ENCODE measurements around the gene TENM3. TPM values are rescaled to one million over a fixed set of nuclear protein-coding genes. Genes with fewer than 3 reads are reported as not detected.

The TENM3 gene
- total RNA-seq, 2 experiments from 2014 or later: not detected

DNA sequence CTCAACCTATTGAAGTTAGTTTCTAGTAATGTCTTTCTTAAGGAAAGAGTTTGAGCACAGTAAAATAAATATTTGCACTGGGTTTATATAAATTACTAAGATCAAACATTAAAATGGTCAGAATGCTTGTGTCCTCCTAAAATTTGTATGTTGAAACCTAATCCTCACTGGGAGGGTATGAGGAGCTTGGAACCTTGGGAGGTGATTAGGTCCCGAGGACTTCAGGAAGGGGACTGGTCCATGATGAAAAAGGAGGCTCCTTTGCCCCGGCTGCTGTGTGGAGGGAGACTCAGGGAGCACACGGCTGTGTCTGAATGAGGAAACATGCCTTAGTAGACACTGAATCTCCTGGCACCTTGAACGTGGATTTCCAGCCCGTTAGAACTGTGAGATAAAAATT lies 221.9 kb downstream of the TENM3 start:
- ATAC-seq: no peak
- H3K9me3 Mint-ChIP-seq (ENCODE audit: insufficient read depth): no peaks in the 10 kb centered on the region
- ChIA-PET POLR2A (no interaction called here), CTCF (no interaction called here)
- no peak for DNase-seq
- H3K4me3 Mint-ChIP-seq: no peak overlapping the region
- H3K27ac Mint-ChIP-seq: no peak overlapping the region
- H3K4me1 Mint-ChIP-seq (ENCODE audit: low read depth): no peaks in the 10 kb centered on the region
- no peaks in the 10 kb centered on the region for H3K36me3 Mint-ChIP-seq (ENCODE audit: low read depth)
- no peaks in the 10 kb centered on the region for H3K27me3 Mint-ChIP-seq (ENCODE audit: low read depth)

DNA sequence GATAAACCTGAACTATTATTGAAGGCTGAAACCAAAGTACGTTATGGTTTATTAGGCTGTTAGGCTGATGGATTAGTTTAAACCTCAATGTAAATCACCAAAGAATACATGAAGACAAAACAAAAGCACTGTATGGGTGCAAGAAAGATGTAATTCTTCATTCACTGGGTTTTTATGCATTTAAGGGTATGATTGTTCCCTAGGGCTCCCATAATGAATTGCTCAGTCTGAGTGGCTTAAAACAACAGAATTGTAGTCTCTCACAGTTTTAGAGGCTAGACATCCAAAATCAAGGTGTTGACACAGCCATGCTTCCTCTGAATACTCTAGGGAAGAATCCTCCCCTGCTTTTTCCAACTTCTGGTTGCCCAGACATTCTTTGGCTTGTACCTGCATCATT lies 222.8 kb downstream of the TENM3 start:
- ATAC-seq (no peak), DNase-seq (no peak)
- no peaks in the 10 kb centered on the region for H3K36me3 Mint-ChIP-seq (ENCODE audit: low read depth)
- CTCF ChIA-PET: no interaction called here
- no peak overlapping the region for H3K4me3 Mint-ChIP-seq
- POLR2A ChIA-PET: no interaction called here
- no peak overlapping the region for H3K27ac Mint-ChIP-seq
- no peaks in the 10 kb centered on the region for H3K9me3 Mint-ChIP-seq (ENCODE audit: insufficient read depth)
- no peaks in the 10 kb centered on the region for H3K27me3 Mint-ChIP-seq (ENCODE audit: low read depth)
- H3K4me1 Mint-ChIP-seq (ENCODE audit: low read depth): no peaks in the 10 kb centered on the region

DNA sequence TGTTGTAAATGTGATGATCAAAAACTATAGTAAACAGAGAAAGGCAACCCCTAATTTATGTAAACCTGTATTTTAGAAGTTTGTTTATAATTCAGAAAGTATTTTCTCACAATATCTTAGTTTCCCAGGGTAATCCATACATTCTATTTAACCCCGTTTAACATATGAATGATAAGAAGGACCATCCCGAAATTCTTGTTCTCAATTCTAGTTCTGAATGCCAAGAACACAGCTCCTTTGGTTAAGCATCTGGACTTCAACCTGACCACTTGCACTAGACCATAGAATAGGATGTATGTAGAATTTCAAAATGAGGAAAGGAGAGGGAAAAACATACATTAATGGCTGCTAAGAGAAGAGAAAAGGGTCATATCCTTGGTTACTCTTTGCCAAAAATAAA lies 227.0 kb downstream of the TENM3 start:
- CTCF ChIA-PET: no interaction called here
- no peaks in the 10 kb centered on the region for H3K9me3 Mint-ChIP-seq (ENCODE audit: insufficient read depth)
- H3K4me3 Mint-ChIP-seq: no peak overlapping the region
- POLR2A ChIA-PET: no interaction called here
- H3K4me1 Mint-ChIP-seq (ENCODE audit: low read depth): no peaks in the 10 kb centered on the region
- H3K27ac Mint-ChIP-seq: no peak overlapping the region
- no peak for DNase-seq
- H3K36me3 Mint-ChIP-seq (ENCODE audit: low read depth): no peaks in the 10 kb centered on the region
- no peak for ATAC-seq
- no peaks in the 10 kb centered on the region for H3K27me3 Mint-ChIP-seq (ENCODE audit: low read depth)

DNA sequence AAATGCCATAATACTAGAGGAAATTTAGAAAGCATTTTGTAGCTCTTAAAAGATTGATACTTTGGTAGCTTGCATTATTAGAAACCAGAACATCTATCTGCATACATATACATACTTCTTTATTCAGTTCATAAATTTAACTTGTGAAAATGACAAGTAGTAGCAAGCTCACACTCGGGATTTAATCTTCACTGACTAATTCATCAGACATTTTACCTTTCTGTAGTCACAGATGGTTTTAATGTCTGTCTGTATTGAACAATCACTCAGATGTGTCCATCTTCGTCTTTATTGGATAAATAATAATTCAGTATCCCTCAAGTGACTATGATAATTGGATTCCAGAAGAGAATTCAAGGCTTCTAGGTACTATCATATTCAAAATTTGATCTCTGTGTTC lies 232.3 kb downstream of the TENM3 start:
- H3K4me1 Mint-ChIP-seq (ENCODE audit: low read depth): no peaks in the 10 kb centered on the region
- ChIA-PET POLR2A (no interaction called here), CTCF (interaction anchor here (0.6 to 0.7 kb wide), 2 partner anchors 450 to 775 kb away, joined by 3 read pairs; no protein-coding TSS in a partner anchor)
- H3K36me3 Mint-ChIP-seq (ENCODE audit: low read depth): no peaks in the 10 kb centered on the region
- no peak overlapping the region for H3K27ac Mint-ChIP-seq
- no peaks in the 10 kb centered on the region for H3K9me3 Mint-ChIP-seq (ENCODE audit: insufficient read depth)
- peaks cover 2% of the 10 kb centered on the region for H3K27me3 Mint-ChIP-seq (ENCODE audit: low read depth)
- DNase-seq: no peak
- no peak overlapping the region for H3K4me3 Mint-ChIP-seq
- no peak for ATAC-seq

DNA sequence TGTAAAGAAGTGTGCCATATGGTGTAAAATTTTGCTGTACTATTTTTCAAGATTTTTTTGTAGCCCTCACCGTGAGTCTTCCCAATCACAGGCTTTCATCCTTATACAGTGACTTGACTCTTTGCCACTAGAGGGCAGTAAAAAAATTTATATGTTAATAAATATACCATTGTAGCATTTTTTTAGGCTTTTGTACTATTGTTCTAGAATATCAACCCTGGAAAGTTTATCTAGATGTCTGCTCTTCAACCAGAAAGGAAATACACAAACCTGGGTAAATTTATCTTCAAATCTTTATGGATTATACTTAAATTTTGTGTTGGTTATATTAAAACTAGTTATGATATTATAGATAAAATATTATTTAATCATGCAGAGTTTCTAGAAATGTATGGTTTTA lies 235.3 kb downstream of the TENM3 start:
- peaks cover 2% of the 10 kb centered on the region for H3K27me3 Mint-ChIP-seq (ENCODE audit: low read depth)
- ATAC-seq (no peak), DNase-seq (no peak)
- ChIA-PET CTCF (no interaction called here), POLR2A (no interaction called here)
- no peak overlapping the region for H3K4me3 Mint-ChIP-seq
- H3K9me3 Mint-ChIP-seq (ENCODE audit: insufficient read depth): no peaks in the 10 kb centered on the region
- H3K36me3 Mint-ChIP-seq (ENCODE audit: low read depth): no peaks in the 10 kb centered on the region
- no peak overlapping the region for H3K27ac Mint-ChIP-seq
- no peaks in the 10 kb centered on the region for H3K4me1 Mint-ChIP-seq (ENCODE audit: low read depth)

DNA sequence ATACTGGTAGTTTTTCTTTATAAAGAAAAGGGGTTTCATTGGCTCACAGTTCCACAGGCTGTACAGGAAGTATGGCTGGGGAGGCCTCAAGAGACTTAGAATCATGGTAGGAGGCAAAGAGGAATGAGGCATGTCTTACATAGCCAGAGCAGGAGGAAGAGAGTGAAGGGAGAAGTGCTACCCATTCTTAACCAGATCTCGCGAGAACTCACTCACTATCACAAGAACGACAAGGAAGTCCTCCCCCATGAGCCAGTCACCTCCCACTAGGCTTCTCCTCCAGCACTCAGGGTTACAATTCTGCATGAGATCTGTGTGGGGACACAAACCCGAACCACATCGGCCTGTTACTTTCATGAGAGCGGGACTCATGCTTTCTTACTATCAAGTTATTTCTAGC lies 240.5 kb downstream of the TENM3 start:
- POLR2A ChIA-PET: no interaction called here
- DNase-seq (no peak), ATAC-seq (no peak)
- Mint-ChIP-seq H3K36me3 (ENCODE audit: low read depth) (no peaks in the 10 kb centered on the region), H3K9me3 (ENCODE audit: insufficient read depth) (no peaks in the 10 kb centered on the region), H3K27ac (no peak overlapping the region), H3K4me1 (ENCODE audit: low read depth) (no peaks in the 10 kb centered on the region), H3K27me3 (ENCODE audit: low read depth) (peaks cover 6% of the 10 kb centered on the region), H3K4me3 (no peak overlapping the region)
- CTCF ChIA-PET: no interaction called here

DNA sequence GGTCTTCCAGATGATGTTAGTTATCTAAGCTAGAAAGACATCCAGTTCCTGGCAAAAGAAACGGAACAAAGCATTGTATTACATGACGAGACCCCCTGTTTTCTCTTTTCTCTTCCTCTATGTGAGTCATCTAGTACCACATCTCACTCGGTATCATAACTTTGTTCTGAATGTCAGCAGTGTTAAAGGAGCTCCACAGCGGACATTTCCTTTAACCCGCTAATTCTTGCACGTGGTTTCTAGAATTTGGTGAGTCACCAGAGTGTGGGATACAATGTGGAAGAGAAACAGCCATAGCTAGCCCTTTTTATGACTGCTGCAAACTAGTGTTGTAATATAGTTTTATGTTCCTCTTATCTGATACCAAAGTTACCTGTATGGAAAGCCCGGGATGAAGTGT lies 243.7 kb downstream of the TENM3 start:
- no peak for DNase-seq
- ChIA-PET POLR2A (no interaction called here), CTCF (interaction anchor here (0.6 kb wide), 1 partner anchor 10 kb away, joined by 3 read pairs; no protein-coding TSS in a partner anchor)
- Mint-ChIP-seq H3K27me3 (ENCODE audit: low read depth) (peaks cover 8% of the 10 kb centered on the region), H3K4me3 (no peak overlapping the region), H3K36me3 (ENCODE audit: low read depth) (no peaks in the 10 kb centered on the region), H3K4me1 (ENCODE audit: low read depth) (no peaks in the 10 kb centered on the region), H3K27ac (no peak overlapping the region), H3K9me3 (ENCODE audit: insufficient read depth) (no peaks in the 10 kb centered on the region)
- no peak for ATAC-seq

DNA sequence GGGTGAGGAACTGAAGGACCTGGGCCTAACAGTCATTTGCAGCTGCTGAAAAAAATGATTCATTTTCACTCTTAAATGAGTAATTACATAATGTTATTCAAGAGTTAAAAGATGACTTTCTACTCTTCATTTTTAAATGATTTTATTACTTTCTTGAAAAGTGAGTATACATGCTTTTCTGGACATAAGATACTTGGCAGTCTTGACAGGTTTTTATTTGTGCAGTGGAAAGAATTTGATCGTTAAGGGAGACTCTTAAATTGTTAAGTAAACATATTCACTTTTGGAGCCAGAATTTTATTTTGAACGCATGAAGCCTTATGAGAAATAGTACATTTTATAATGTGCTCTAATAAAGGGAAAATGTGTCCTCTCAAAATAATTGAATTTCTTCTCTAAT lies 245.7 kb downstream of the TENM3 start:
- DNase-seq (no peak), ATAC-seq (no peak)
- H3K4me1 Mint-ChIP-seq (ENCODE audit: low read depth): peaks cover 4% of the 10 kb centered on the region
- no peaks in the 10 kb centered on the region for H3K9me3 Mint-ChIP-seq (ENCODE audit: insufficient read depth)
- ChIA-PET POLR2A (no interaction called here), CTCF (no interaction called here)
- peaks cover 10% of the 10 kb centered on the region for H3K27me3 Mint-ChIP-seq (ENCODE audit: low read depth)
- no peaks in the 10 kb centered on the region for H3K36me3 Mint-ChIP-seq (ENCODE audit: low read depth)
- no peak overlapping the region for H3K4me3 Mint-ChIP-seq
- H3K27ac Mint-ChIP-seq: no peak overlapping the region

DNA sequence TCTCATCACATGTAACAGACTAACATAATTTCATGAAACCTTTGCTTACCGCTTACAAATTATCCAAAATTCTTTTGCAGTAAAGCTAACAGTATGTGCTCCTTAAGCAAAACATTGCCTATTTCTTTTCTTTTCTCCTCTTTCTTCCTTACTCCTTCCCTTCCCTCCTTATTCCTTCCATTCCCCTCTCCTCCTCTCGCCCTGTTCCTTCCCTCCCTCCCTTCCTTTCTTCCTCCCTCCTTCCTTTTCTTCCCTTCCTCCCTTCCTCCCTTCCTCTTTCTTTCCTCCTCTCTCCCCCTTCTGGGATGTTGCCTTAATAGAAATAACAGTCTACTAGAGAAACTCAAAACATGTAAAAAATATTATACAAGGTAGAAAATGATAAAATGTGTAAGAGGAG lies 246.4 kb downstream of the TENM3 start:
- Mint-ChIP-seq H3K9me3 (ENCODE audit: insufficient read depth) (no peaks in the 10 kb centered on the region), H3K4me1 (ENCODE audit: low read depth) (peaks cover 4% of the 10 kb centered on the region), H3K36me3 (ENCODE audit: low read depth) (no peaks in the 10 kb centered on the region), H3K4me3 (no peak overlapping the region), H3K27me3 (ENCODE audit: low read depth) (peaks cover 10% of the 10 kb centered on the region), H3K27ac (no peak overlapping the region)
- ChIA-PET CTCF (no interaction called here), POLR2A (no interaction called here)
- ATAC-seq: no peak
- DNase-seq: no peak

DNA sequence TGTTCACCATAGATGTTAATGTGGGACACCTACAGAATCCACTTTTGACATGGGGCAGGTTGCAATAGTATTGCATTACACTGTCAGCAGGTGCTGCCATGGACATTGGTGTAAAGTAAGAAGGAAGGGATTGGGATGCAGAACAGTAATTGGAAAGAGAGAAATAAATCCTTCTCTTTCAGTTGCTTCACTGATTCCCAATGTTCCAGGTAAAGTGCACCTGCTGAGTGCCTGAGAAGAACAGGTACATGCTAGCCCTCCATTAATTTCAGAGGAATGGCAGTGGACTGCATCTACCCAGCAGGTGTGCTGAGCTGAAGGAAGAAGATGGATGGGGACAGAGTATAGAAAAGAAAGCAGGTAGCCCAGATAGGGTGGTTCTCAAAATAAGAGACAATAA lies 248.5 kb downstream of the TENM3 start:
- no peak for ATAC-seq
- no peak for DNase-seq
- Mint-ChIP-seq H3K36me3 (ENCODE audit: low read depth) (no peaks in the 10 kb centered on the region), H3K9me3 (ENCODE audit: insufficient read depth) (no peaks in the 10 kb centered on the region), H3K4me3 (no peak overlapping the region), H3K4me1 (ENCODE audit: low read depth) (peaks cover 4% of the 10 kb centered on the region), H3K27me3 (ENCODE audit: low read depth) (peaks cover 9% of the 10 kb centered on the region), H3K27ac (no peak overlapping the region)
- CTCF ChIA-PET: no interaction called here
- POLR2A ChIA-PET: no interaction called here

DNA sequence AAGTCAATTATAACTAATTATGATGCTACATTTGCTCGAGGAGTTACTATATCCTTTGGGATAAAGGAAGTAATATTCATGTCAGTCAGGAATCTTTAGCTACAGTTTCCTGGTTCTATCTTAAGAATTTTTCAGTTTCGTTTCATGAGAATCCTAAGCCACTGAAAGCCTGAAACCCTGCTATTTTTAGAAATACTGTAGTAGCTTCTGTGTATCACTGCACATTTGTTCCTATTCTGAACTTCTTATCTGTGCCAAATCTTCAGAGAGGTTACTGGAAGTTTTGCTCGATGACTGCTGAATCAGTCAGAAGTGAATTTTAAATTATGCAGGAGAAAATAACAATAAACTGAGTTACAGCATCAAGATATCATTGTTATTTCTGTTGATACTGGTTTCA lies 249.2 kb downstream of the TENM3 start:
- CTCF ChIA-PET: no interaction called here
- DNase-seq (no peak), ATAC-seq (no peak)
- H3K9me3 Mint-ChIP-seq (ENCODE audit: insufficient read depth): no peaks in the 10 kb centered on the region
- no peaks in the 10 kb centered on the region for H3K36me3 Mint-ChIP-seq (ENCODE audit: low read depth)
- no peak overlapping the region for H3K27ac Mint-ChIP-seq
- POLR2A ChIA-PET: no interaction called here
- H3K4me3 Mint-ChIP-seq: no peak overlapping the region
- H3K4me1 Mint-ChIP-seq (ENCODE audit: low read depth): peaks cover 4% of the 10 kb centered on the region
- peaks cover 9% of the 10 kb centered on the region for H3K27me3 Mint-ChIP-seq (ENCODE audit: low read depth)

DNA sequence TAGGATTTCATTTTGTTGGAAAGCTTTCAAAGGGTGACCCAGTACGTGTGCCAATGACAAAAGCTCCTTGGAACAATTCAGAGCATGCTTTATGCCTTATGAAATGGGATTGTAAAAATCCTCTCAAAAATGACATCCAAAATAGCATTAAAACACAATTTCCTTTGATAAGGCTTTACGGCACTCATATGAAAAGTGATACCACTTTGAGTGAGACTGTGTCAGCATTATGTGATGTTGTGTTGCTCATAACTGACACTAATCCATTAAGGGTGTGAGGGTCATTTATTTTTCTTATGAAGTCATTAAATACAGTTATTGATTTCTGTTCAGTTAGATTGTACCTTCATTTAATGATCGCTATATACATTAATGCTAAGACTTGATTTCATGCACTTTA lies 250.2 kb downstream of the TENM3 start:
- H3K36me3 Mint-ChIP-seq (ENCODE audit: low read depth): no peaks in the 10 kb centered on the region
- CTCF ChIA-PET: no interaction called here
- H3K4me1 Mint-ChIP-seq (ENCODE audit: low read depth): peaks cover 4% of the 10 kb centered on the region
- H3K4me3 Mint-ChIP-seq: no peak overlapping the region
- POLR2A ChIA-PET: no interaction called here
- ATAC-seq: no peak
- H3K9me3 Mint-ChIP-seq (ENCODE audit: insufficient read depth): no peaks in the 10 kb centered on the region
- no peak for DNase-seq
- peaks cover 9% of the 10 kb centered on the region for H3K27me3 Mint-ChIP-seq (ENCODE audit: low read depth)
- H3K27ac Mint-ChIP-seq: no peak overlapping the region

DNA sequence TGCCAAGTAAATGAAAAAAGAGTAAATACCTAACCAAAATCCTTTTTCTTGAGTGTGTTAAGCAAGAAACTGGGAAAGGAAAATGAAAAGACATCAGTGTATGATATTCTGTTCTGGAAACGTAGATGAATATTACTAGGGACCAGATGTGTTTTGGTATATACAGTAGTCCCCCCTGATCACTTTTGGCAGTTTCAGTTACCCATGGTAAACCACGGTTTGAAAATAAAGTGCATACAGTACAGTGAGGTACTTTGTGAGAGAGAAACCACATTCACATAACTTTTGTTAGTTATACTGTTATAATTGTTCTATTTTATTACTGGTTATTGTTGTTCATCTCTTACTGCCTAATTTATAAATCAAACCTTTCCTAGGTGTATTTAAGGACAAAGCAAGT lies 250.9 kb downstream of the TENM3 start:
- H3K36me3 Mint-ChIP-seq (ENCODE audit: low read depth): no peaks in the 10 kb centered on the region
- ATAC-seq (no peak), DNase-seq (no peak)
- ChIA-PET CTCF (no interaction called here), POLR2A (no interaction called here)
- H3K4me1 Mint-ChIP-seq (ENCODE audit: low read depth): peaks cover 4% of the 10 kb centered on the region
- no peak overlapping the region for H3K4me3 Mint-ChIP-seq
- H3K27ac Mint-ChIP-seq: no peak overlapping the region
- H3K9me3 Mint-ChIP-seq (ENCODE audit: insufficient read depth): no peaks in the 10 kb centered on the region
- H3K27me3 Mint-ChIP-seq (ENCODE audit: low read depth): peaks cover 9% of the 10 kb centered on the region

All from activated CD8-positive, alpha-beta T cell treated with anti-CD3 and anti-CD28 coated beads, Interleukin-2, amount 10 ng/mL, durations not matched to agents 7 days and 5 days (primary cell).